Activated CD8-positive, alpha-beta T cell treated with anti-CD3 and anti-CD28 coated beads, Interleukin-2, amount 10 ng/mL, durations not matched to agents 7 days and 5 days (primary cell): Measurements from ENCODE around the gene JPH3. TPM values are rescaled to one million over a fixed set of nuclear protein-coding genes. Genes with fewer than 3 reads are reported as not detected.

Source experiments
- ATAC-seq: fragments of 150-1000 bp; cut with Tn5 transposase; one replicate; pipeline ENCODE4 v1.10.0; 2021; ENCODE audit warnings: moderate library complexity
- CTCF ChIA-PET: fragments of 350-600 bp; sonication (Branson Sonifier 250); formaldehyde crosslinking; loops from one replicate; lab custom pipeline; 2021; ENCODE audit warnings: antibody characterized with exemption; lab: Charles Lee
- POLR2A ChIA-PET: fragments of 350-600 bp; sonication (Branson Sonifier 250); formaldehyde crosslinking; loops from one replicate; lab custom pipeline; 2021; ENCODE audit warnings: antibody characterized with exemption; lab: Charles Lee
- DNase-seq: peaks from one replicate; pipeline ENCODE4 v3.0.0-alpha.2; 2020
- H3K27ac Mint-ChIP-seq: one replicate; pipeline ENCODE4 v1.8.0; 2021; ENCODE audit warnings: mild to moderate bottlenecking, mixed read lengths
- H3K27me3 Mint-ChIP-seq: one replicate; pipeline ENCODE4 v1.8.0; 2021; ENCODE audit warnings: low read depth, mixed read lengths
- H3K36me3 Mint-ChIP-seq: one replicate; pipeline ENCODE4 v1.8.0; 2021; ENCODE audit warnings: low read depth, mixed read lengths
- H3K4me1 Mint-ChIP-seq: one replicate; pipeline ENCODE4 v1.8.0; 2021; ENCODE audit warnings: low read depth, mixed read lengths
- H3K4me3 Mint-ChIP-seq: one replicate; pipeline ENCODE4 v1.8.0; 2021; ENCODE audit warnings: mild to moderate bottlenecking, mixed read lengths
- H3K9me3 Mint-ChIP-seq: one replicate; pipeline ENCODE4 v1.8.0; 2022; ENCODE audit warnings: mixed read lengths; ENCODE audit not compliant: insufficient read depth
- total RNA-seq, 2 experiments: library from RNA; stranded (reverse); gene quantifications; one replicate each; pipeline ENCODE4 v1.2.3, GENCODE V29; 2021

JPH3 gene
- total RNA-seq, 2 experiments from 2014 or later = not detected

DNA sequence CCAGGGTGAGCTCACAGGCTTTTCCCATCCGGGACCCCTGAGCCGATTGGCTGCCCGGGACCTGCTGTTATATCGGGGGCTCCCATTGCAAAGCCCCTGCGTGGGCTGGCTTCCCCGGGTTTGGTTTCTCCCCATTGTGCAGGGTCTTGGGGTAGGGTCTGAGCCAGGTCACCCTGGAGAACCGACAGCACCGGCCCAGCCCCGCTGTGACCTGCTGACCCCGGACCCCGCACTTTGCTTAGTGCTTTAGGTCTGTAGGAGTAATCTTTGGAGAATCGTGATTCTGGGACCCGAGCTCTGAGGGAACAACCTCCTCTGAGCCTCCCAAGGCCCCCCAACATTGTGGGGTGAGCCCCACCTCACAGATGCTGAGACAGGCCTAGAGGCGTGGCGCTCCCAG, 62.9 kb downstream of the JPH3 start:
- peaks cover 4% of the 10 kb centered on the region for H3K27me3 Mint-ChIP-seq
- no peaks in the 10 kb centered on the region for H3K9me3 Mint-ChIP-seq
- H3K27ac Mint-ChIP-seq = no peak overlapping the region
- H3K4me3 Mint-ChIP-seq = no peak overlapping the region
- no peak for DNase-seq
- no peaks in the 10 kb centered on the region for H3K36me3 Mint-ChIP-seq
- POLR2A ChIA-PET = no interaction called here
- CTCF ChIA-PET = no interaction called here
- H3K4me1 Mint-ChIP-seq = no peaks in the 10 kb centered on the region
- no peak for ATAC-seq

DNA sequence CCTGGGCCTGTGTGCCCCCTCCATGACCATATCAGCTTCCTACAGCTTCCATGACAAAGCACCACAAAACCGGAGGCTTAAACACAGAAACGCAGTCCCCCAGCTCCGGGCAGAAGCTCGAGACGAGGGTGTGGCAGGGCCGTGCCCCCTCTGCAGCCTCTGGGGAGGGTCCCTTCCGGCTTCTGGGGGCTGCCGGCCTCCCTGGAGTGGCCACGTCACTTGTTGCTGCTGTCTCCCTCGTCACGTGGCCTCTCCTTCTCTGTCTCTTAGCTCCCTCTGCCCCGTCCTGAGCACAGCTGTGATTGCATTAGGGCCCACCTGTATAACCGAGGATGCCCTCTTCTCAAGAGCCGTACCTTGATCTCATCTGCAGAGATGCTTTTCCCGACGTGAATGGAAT, 64.6 kb downstream of the JPH3 start:
- Mint-ChIP-seq H3K27ac (no peak overlapping the region), H3K27me3 (no peaks in the 10 kb centered on the region), H3K4me3 (no peak overlapping the region), H3K9me3 (no peaks in the 10 kb centered on the region), H3K36me3 (no peaks in the 10 kb centered on the region), H3K4me1 (no peaks in the 10 kb centered on the region)
- DNase-seq (no peak), ATAC-seq (no peak)
- ChIA-PET CTCF (no interaction called here), POLR2A (no interaction called here)

- Mint-ChIP-seq H3K9me3 (no peaks in the 10 kb centered on the region), H3K4me1 (no peaks in the 10 kb centered on the region), H3K4me3 (no peak overlapping the region), H3K27me3 (no peaks in the 10 kb centered on the region), H3K36me3 (no peaks in the 10 kb centered on the region), H3K27ac (no peak overlapping the region)
- ChIA-PET CTCF (no interaction called here), POLR2A (no interaction called here)
- no peak for DNase-seq
- ATAC-seq = no peak
Observed at GRCh38 chr16:87667443-87667842, 65.1 kb downstream of the JPH3 start.

DNA sequence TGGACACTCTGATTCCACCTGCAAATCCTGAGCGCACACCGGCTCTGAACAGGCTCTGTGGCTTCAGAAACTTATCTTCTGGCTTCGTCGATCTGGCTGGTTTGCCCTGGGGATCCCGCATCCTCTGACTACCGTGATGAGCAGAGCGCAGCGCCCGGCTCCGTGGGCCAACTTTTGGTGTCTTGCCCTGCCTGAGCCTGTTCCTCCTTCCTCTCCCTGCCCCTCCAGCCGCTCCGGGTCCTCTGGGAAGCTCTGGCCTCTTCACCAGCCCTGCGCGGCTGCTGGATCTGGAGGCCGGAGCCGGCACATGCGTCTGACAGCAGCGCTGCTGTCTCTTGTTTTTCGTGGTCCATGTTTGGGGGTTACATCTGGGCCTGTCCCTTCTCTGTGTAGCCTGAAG, 65.6 kb downstream of the JPH3 start:
- POLR2A ChIA-PET = no interaction called here
- CTCF ChIA-PET = no interaction called here
- no peaks in the 10 kb centered on the region for H3K27me3 Mint-ChIP-seq
- DNase-seq (no peak), ATAC-seq (no peak)
- H3K36me3 Mint-ChIP-seq = no peaks in the 10 kb centered on the region
- no peak overlapping the region for H3K27ac Mint-ChIP-seq
- no peak overlapping the region for H3K4me3 Mint-ChIP-seq
- no peaks in the 10 kb centered on the region for H3K4me1 Mint-ChIP-seq
- H3K9me3 Mint-ChIP-seq = no peaks in the 10 kb centered on the region

DNA sequence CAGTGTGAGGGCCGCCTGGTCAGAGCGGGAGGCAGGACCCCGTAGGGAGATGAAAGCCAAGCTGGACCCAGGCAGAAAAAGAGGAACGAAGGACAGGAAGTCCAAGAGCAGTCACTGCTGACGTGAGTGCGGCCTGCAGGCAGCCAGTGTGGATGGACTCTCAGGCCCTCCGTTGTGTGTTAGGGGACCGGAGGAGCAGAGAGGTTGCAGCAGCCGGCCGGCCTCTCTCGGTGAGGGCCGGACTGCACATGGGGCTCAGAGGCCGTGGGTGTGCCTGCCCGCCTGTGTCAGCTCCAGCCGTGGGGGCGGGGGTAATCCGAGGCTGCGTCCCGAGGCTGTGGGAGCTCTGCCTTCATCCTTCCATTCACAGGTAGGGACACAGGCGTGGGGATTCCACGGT, 67.4 kb downstream of the JPH3 start:
- CTCF ChIA-PET = no interaction called here
- no peak for DNase-seq
- Mint-ChIP-seq H3K27ac (no peak overlapping the region), H3K36me3 (no peaks in the 10 kb centered on the region), H3K4me3 (no peak overlapping the region), H3K4me1 (no peaks in the 10 kb centered on the region), H3K27me3 (no peaks in the 10 kb centered on the region), H3K9me3 (no peaks in the 10 kb centered on the region)
- POLR2A ChIA-PET = no interaction called here
- no peak for ATAC-seq

DNA sequence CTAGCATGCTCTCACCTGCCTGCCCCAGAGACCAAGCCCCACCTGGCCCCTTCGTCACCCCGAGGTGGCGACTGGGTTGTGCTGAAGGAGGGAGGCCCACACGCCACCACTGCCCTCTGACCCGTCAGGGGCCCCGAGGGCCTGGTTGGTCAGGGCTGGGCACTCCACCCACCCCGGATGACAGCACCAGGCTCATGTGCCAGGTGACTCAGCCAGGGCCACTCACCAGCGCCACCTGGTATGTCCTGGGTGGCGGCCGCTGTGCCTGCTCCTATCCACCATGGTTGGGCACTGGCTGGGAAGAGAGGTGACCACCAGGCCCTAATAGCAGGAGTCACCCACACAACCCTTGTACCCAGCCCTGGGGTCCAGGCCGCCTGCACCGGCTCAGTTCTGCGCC, 68.9 kb downstream of the JPH3 start:
- ChIA-PET CTCF (no interaction called here), POLR2A (no interaction called here)
- ATAC-seq = no peak
- no peaks in the 10 kb centered on the region for H3K36me3 Mint-ChIP-seq
- H3K4me1 Mint-ChIP-seq = no peaks in the 10 kb centered on the region
- no peaks in the 10 kb centered on the region for H3K9me3 Mint-ChIP-seq
- DNase-seq = no peak
- no peak overlapping the region for H3K4me3 Mint-ChIP-seq
- no peak overlapping the region for H3K27ac Mint-ChIP-seq
- no peaks in the 10 kb centered on the region for H3K27me3 Mint-ChIP-seq

DNA sequence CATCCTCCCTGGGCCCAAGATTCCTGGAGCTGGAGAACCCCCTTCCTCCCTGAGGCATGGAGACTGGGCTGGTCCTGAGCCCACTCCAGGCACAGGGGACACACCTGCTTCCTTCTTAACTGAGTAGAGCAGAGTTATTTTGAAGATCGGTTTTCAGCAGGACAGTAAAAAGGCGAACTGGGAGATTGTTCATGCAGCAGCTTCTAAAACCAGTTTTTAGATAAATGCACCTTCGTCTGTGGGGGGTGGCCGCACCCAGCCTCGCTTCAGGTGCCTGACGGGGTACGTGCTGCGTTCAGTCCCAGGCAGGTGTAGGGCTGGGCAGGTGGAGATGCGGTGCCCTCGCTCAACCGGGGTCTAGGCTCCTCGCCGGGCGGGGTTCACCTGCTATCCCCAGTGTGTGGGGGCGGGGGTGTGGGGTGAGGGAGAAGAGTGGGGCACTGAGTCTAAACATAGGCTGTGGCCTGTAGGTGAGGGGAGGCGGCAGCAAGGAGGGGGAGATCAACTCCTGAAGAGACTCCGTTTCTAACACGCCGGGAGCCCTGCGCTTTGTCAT, 69.5 kb downstream of the JPH3 start:
- no peaks in the 10 kb centered on the region for H3K36me3 Mint-ChIP-seq
- H3K4me1 Mint-ChIP-seq = no peaks in the 10 kb centered on the region
- no peak overlapping the region for H3K27ac Mint-ChIP-seq
- ChIA-PET CTCF (no interaction called here), POLR2A (no interaction called here)
- H3K9me3 Mint-ChIP-seq = no peaks in the 10 kb centered on the region
- no peak overlapping the region for H3K4me3 Mint-ChIP-seq
- no peak for ATAC-seq
- no peak for DNase-seq
- no peaks in the 10 kb centered on the region for H3K27me3 Mint-ChIP-seq

GRCh38 chr16:87674419-87674818, 72.1 kb downstream of the JPH3 start:
- H3K4me1 Mint-ChIP-seq = no peaks in the 10 kb centered on the region
- ChIA-PET CTCF (interaction anchor here (0.7 to 1.6 kb wide), 2 partner anchors 38 to 123 kb away, joined by 4 to 6 read pairs; no protein-coding TSS in a partner anchor), POLR2A (interaction anchor here (0.6 kb wide), 1 partner anchor 161 kb away, joined by 4 read pairs; no protein-coding TSS in a partner anchor)
- H3K9me3 Mint-ChIP-seq = no peaks in the 10 kb centered on the region
- H3K4me3 Mint-ChIP-seq = no peak overlapping the region
- H3K27me3 Mint-ChIP-seq = no peaks in the 10 kb centered on the region
- ATAC-seq (no peak), DNase-seq (no peak)
- H3K36me3 Mint-ChIP-seq = no peaks in the 10 kb centered on the region
- no peak overlapping the region for H3K27ac Mint-ChIP-seq

GRCh38 chr16:87675111-87675719, 72.9 kb downstream of the JPH3 start:
- ATAC-seq = no peak
- Mint-ChIP-seq H3K9me3 (no peaks in the 10 kb centered on the region), H3K27me3 (no peaks in the 10 kb centered on the region), H3K4me3 (no peak overlapping the region), H3K4me1 (no peaks in the 10 kb centered on the region), H3K36me3 (no peaks in the 10 kb centered on the region), H3K27ac (no peak overlapping the region)
- CTCF ChIA-PET = no interaction called here
- DNase-seq = no peak
- POLR2A ChIA-PET = no interaction called here

DNA sequence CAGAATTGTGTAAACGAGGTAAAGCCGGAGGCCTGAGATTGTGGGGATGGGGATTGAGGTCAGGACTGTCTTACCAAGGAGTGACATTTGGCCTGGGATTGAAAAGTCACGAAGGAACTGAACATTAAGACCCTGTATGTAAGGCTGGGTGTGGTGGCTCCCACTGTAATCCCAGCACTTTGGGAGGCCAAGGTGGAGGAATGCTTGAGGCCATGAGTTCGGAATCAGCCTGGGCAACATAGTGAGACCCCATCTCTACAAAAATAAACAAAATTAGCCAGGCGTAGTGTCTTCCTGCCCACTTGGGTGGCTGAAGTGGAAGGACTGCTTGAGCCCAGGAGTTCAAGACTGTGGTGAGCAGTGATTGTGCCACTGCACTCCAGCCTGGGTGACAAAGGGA, 75.5 kb downstream of the JPH3 start:
- ATAC-seq (no peak), DNase-seq (no peak)
- Mint-ChIP-seq H3K36me3 (no peaks in the 10 kb centered on the region), H3K27ac (no peak overlapping the region), H3K9me3 (no peaks in the 10 kb centered on the region), H3K4me3 (no peak overlapping the region), H3K27me3 (no peaks in the 10 kb centered on the region), H3K4me1 (peaks cover 12% of the 10 kb centered on the region)
- POLR2A ChIA-PET = no interaction called here
- CTCF ChIA-PET = no interaction called here

- ChIA-PET POLR2A (no interaction called here), CTCF (no interaction called here)
- Mint-ChIP-seq H3K36me3 (no peaks in the 10 kb centered on the region), H3K4me3 (no peak overlapping the region), H3K9me3 (no peaks in the 10 kb centered on the region), H3K4me1 (peaks cover 12% of the 10 kb centered on the region), H3K27me3 (no peaks in the 10 kb centered on the region), H3K27ac (no peak overlapping the region)
- DNase-seq = no peak
- no peak for ATAC-seq
Observed at GRCh38 chr16:87678618-87679017, 76.3 kb downstream of the JPH3 start.

- Mint-ChIP-seq H3K4me1 (peaks cover 12% of the 10 kb centered on the region), H3K9me3 (no peaks in the 10 kb centered on the region), H3K27ac (no peak overlapping the region), H3K27me3 (no peaks in the 10 kb centered on the region), H3K4me3 (no peak overlapping the region), H3K36me3 (no peaks in the 10 kb centered on the region)
- ChIA-PET CTCF (no interaction called here), POLR2A (no interaction called here)
- ATAC-seq = no peak
- no peak for DNase-seq
Observed at GRCh38 chr16:87679593-87680271, 77.4 kb downstream of the JPH3 start.
